Inflammatory macrophage treated with lipopolysaccharide for 4 hours (primary cell): ENCODE data around the gene PMPCA.

Experiments
- DNase-seq: peaks from one replicate; pipeline ENCODE4 v3.0.0-alpha.2; 2020

PMPCA gene, protein sequence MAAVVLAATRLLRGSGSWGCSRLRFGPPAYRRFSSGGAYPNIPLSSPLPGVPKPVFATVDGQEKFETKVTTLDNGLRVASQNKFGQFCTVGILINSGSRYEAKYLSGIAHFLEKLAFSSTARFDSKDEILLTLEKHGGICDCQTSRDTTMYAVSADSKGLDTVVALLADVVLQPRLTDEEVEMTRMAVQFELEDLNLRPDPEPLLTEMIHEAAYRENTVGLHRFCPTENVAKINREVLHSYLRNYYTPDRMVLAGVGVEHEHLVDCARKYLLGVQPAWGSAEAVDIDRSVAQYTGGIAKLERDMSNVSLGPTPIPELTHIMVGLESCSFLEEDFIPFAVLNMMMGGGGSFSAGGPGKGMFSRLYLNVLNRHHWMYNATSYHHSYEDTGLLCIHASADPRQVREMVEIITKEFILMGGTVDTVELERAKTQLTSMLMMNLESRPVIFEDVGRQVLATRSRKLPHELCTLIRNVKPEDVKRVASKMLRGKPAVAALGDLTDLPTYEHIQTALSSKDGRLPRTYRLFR

DNA sequence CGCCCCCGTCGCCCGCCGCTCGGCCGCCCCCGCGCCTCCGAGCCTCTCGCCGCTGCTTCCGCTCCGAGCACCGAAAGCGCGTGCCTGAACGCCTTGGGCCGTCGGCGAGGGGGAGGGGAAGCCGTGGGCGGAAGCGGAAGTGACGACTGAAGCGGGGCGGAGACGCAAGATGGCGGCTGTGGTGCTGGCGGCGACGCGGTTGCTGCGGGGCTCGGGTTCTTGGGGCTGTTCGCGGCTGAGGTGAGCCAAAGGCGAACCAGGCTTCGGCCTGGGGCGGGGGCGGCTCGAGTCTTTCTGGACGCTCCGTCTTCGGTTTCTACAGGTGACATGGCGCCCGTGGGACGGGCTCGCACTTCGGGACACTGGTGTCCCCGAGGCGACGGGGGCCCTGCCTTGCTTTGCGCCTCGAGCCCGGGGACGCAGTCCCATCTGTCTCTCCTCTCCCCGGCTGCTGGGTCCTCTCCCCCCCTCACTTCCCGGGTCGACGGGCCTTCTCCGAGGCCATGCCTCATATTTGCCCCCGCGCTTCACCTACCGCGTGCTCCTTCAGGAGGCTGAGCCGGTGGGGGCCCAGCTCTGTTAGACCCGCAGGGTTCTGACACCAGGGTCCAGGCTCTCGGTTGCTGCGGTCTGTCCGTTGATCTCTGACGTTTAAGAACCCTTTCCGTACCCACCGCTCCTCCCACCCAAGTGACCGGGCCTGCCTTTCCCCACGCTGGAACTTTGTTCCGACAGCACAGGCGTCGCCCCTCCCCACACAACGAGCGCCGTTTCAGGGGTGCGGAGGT is at the start of gene PMPCA, which contains the start of gene ENTR1:
Gene PMPCA, plus strand, starts transcription at position 159 of the 788 bp plus-strand sequence. Its CDS starts 11 bp downstream, at position 170.
Gene ENTR1, minus strand, starts transcription at position 115 of the 788 bp plus-strand sequence. CDS start 217 bp downstream, outside the sequence.
- DNase-seq, result peak; percentile 94

DNA sequence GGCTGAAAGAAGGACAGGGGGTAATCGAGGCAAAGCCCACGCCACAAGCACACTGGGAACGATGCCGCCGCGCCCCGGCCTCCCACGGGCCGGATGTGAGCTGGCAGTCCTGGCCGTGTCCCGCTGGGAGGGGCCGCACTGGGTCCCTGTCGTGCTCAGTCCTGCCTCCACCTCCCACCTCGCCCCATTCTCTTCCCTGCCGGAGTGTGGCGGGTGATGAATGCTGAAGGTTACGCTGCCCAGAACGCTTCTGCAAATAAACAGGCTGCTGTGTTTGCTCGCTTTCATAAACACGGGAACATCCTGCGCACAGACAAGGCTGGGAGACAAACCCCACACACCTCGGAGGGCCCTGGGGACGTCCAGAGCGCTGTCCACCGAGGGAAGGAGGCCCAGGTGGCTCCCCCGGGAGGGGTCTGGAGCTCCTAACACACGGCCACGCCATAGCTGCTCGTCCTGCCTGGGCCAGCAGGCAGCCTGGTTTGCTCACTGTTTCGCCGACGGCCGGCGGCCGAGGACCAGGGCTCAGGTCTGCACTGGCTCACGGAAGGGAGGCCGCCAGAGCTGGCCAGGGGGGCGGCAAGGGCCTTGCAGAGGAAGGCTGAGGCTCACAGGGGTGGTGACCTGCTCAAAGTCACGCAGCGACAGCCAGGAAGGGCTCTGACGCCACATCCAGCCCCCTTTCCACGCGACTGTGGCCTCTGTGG is 49.3 kb upstream of the PMPCA start:
- no peak for DNase-seq

- DNase-seq, result no peak
Observed at GRCh38 chr9:136361754-136362449, 48.6 kb upstream of the PMPCA start.

GRCh38 chr9:136362450-136362784 is 48.0 kb upstream of the PMPCA start:
- DNase-seq, result no peak

- peak; percentile 96 for DNase-seq
Observed at GRCh38 chr9:136363106-136363948, 47.1 kb upstream of the PMPCA start, which contains the start of gene DNLZ. TSS of gene DNLZ (minus strand) at chr9:136363744. CDS start at chr9:136363714, 30 bp downstream.

GRCh38 chr9:136363949-136364748 is 46.3 kb upstream of the PMPCA start:
- DNase-seq, result no peak

DNA sequence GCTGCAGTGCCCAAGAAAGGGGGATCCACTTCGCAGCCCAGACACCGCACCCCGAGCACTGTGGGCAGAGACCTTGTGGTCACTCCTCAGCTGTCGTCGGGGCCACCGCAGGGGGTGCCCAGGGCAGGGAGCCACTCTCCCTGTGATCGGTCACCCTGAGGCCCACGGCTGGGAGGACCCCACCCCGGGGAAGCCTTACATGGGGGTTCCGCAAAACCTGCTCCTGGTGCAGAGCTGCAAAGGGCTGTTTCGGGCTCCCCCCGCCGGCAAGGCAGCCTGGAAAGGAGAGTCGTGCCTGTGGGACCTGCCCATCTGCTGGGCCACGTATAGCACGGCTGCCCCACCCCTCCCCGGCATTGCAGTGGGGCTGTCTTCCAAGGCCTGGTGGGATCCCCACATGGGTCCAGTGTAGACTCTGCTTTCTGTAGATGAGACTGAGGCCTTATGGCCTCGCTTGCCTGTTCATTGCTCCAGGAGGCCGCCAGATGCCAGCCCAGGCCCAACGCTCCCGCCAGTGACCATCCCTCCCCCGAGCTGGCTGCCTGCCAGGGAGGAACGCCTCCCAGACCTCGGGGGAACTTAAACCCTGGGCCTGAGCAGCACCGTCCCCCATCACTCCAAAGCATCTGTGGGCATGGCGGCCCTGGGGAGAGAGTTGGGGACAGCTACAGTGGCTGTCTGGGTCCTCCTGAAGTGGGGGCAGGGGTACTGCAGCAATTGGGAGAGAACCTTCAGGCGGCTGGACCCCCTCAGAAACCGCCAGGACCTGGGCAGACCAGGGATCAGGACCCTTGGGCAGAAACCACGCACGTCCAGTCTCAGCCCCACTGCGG is 45.3 kb upstream of the PMPCA start:
- no peak for DNase-seq

- DNase-seq, result peak; percentile 63
Observed at GRCh38 chr9:136365775-136366222, 44.7 kb upstream of the PMPCA start.

- no peak for DNase-seq
Observed at GRCh38 chr9:136366826-136367225, 43.6 kb upstream of the PMPCA start.

DNA sequence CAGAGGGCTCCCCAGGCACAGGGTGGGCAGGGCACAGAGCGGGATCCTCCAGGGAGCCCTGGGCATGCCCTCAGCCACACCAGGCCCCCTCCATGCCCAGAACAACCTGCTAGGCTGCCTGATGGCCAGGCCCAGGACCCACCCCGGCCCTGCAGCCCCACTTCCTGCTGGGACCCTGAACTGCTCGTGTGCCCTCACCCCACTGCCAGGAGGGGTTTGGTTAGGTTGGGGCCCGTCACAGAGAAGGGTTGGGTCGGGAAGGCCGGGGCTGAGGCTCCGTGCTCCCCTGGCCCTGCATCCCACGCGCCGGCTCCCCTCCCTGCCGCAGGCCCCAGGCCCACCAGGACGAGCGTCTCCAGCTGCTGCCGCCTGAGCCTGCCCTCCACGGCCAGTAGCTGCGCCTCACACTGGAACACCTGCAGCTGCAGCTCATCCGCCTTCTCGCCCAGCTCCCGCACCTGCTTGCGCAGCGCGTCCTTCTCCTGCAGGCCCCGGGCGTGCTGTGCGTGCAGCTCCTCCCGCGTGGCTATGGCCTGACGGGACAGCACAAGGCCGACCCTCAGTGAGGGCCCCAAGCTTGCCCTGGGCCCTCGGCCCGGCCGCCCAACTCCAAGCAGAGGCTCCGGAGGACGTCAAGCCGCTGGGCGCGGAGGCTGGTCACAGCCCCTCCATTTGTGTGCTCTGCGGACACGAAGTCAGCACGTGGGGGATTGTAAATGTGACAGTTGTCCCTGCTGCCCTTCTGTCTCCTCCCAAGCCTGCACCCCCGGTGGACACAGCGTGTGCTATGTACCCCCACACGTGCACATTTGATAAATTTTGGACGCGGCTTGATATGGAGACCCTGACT is 42.9 kb upstream of the PMPCA start:
- DNase-seq, result no peak

GRCh38 chr9:136368190-136368589 is 42.3 kb upstream of the PMPCA start:
- no peak for DNase-seq

DNA sequence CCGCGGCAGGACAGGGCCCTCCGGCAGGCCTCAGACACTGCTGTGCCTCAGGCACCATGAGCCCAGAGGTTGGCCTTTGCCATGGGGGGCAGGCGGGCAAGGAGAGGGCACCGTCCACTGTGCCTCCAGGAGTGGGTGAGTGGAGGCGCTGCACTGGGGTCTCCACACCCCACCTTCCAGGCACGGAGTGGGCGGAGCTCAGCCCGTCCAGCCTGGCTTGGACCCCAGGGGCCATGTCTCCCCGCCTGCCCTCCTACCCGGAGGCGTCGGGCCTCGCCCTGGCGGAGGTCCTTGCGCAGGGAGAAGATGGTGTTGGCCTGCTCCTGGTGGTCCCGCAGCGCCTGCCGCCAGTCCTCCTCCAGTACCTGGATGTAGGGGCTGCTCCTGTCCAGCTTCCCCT is 40.4 kb upstream of the PMPCA start:
- no peak for DNase-seq

DNA sequence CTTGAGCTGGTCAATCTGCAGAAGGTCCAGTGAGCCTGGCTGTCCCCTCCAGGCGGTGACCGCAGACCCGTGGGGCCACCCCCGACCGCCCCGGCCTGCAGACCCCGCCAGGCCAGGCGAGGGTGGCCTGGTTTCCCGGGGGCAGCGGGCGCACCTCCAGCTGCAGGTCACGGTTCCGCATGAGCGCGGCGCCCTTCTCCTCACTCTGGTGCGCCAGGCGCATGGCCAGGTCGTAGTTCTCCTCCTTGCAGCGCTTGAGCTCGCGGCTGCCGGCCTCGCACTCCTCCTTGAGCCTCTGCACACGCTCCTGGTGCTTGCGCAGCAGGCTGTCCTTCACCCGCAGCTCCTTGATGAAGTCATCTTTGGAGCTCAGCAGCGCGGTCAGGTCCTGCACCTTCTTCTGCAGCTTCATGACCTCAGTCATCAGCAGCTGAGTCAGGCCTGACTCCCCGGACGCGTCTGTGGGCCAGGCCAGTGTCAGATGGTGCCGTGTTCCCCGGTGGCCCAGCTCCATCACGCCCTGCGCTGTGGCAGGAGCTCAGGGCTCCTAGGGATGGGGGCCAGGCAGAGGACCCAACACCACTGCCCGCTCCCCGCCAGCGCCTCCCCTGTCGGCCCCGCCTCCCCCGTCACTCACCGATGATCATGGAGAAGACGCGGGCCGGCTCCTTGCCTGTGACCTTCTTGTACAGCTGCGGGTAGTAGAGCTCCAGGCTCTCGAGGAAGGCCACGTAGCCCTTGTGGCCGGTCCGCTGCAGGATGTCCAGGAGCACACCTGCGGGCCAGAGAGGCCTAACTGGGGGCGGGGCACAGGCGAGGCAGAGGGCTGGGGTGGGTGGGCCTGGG is 39.5 kb upstream of the PMPCA start:
- no peak for DNase-seq

DNA sequence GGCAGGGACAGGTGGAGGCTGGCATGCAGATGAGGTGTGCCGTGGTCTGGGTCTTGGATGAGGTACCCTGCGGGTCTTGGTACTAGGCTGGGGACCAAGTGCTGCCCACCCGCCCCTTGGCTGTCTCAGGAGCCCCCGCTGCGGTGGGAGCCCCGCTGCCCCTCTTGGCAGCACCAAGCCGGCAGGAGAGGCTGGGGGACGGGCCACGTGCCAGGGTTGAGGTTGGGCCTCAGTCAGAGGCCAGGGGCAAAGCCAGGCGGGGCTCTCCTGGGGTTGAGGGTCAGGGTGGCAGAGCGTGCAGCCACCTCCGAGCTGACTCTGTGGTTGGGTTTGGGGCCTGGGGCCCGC is 39.0 kb upstream of the PMPCA start:
- DNase-seq, result no peak

DNA sequence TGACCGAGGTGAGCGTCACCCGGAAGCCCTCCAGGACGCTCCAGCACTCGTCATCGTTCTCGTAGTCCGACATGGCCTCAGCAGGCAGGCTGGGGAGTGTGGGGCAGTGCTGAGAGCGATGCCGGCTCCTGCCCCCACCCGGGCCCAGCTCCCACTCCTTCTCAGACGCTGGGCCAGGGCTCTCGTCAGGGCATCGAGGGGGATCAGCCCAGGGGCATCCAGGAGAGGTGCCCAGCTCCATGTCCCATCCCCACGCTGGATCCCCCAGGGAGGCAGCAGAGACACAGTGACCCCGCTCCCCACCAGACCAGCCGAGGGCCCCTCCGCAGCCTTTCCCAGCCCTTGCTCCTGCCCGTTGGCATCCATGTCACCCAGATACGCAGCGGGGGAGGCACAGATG is 38.5 kb upstream of the PMPCA start:
- DNase-seq, result no peak

- peak; percentile 85 for DNase-seq
Observed at GRCh38 chr9:136372561-136373299, 37.7 kb upstream of the PMPCA start.
